Activated CD8-positive, alpha-beta memory T cell treated with anti-CD3 and anti-CD28 coated beads, Interleukin-2, amount 50 U/mL, for 24 hours (primary cell): ENCODE results near the gene HBG2.
"Not testable (repeated sequence)": the region's sequence is repeated elsewhere in the genome, so short reads cannot be mapped to it uniquely, and the experiment has no call there.

Experiments used
- DNase-seq: peaks from one replicate; pipeline ENCODE4 v3.0.0-alpha.2; 2020; ENCODE audit errors: extremely low read depth

Gene HBG2

GRCh38 chr11:5281596-5281995 is 27.0 kb upstream of the HBG2 start:
- DNase-seq: no peak

- DNase-seq: no peak
These were observed 26.1 kb upstream of the HBG2 start for GRCh38 chr11:5280582-5281102.

- no peak for DNase-seq
These were observed 25.0 kb upstream of the HBG2 start for GRCh38 chr11:5279471-5280090.

- DNase-seq: no peak
These were observed 23.3 kb upstream of the HBG2 start for GRCh38 chr11:5277807-5278382.

GRCh38 chr11:5276697-5277096 is 22.1 kb upstream of the HBG2 start:
- DNase-seq: no peak

GRCh38 chr11:5275369-5276110 is 21.0 kb upstream of the HBG2 start:
- no peak for DNase-seq

- no peak for DNase-seq
These were observed 19.8 kb upstream of the HBG2 start for GRCh38 chr11:5274395-5274794.

GRCh38 chr11:5272395-5273017 is 17.9 kb upstream of the HBG2 start:
- DNase-seq: no peak

GRCh38 chr11:5269715-5270147 is 15.2 kb upstream of the HBG2 start, which contains the start of gene HBE1:
HBE1 (minus strand) TSS chr11:5269945; CDS start chr11:5269890, 55 bp downstream.
- DNase-seq: no peak

- DNase-seq: no peak
These were observed 12.5 kb upstream of the HBG2 start for GRCh38 chr11:5267033-5267563.

- no peak for DNase-seq
These were observed 12.0 kb upstream of the HBG2 start for GRCh38 chr11:5266609-5267008.

- no peak for DNase-seq
These were observed 11.3 kb upstream of the HBG2 start for GRCh38 chr11:5265832-5266231.

- DNase-seq: no peak
These were observed 4.1 kb upstream of the HBG2 start for GRCh38 chr11:5258543-5259262.

- no peak for DNase-seq
These were observed 2.7 kb upstream of the HBG2 start for GRCh38 chr11:5257296-5257695.

- DNase-seq: not testable (repeated sequence)
These were observed 558 bp downstream of the HBG2 start for GRCh38 chr11:5254023-5254422.

- not testable (repeated sequence) for DNase-seq
These were observed 1.1 kb downstream of the HBG2 start for GRCh38 chr11:5253440-5253839.

GRCh38 chr11:5252919-5253265 is 1.7 kb downstream of the HBG2 start:
- no peak for DNase-seq

- no peak for DNase-seq
These were observed 2.2 kb downstream of the HBG2 start for GRCh38 chr11:5252192-5252918.

- no peak for DNase-seq
These were observed 2.8 kb downstream of the HBG2 start for GRCh38 chr11:5251746-5252145.

- no peak for DNase-seq
These were observed 3.9 kb downstream of the HBG2 start for GRCh38 chr11:5250543-5251204.
